Neural progenitor cell (in vitro differentiated cells): Measurements from ENCODE around the gene CUL7. TPM values are rescaled to one million over a fixed set of nuclear protein-coding genes. Genes with fewer than 3 reads are reported as not detected.

Experiments used
- DNase-seq: peaks from one replicate; pipeline ENCODE4 v3.0.0-alpha.2; 2016; ENCODE audit warnings: low spot score
- H2AFZ ChIP-seq: fragments of 200-600 bp; sonication (generic); replicated peaks from 2 replicates; pipeline ENCODE4 v1.6.1; 2016; ENCODE audit warnings: antibody characterized with exemption
- H3F3A ChIP-seq: fragments of 200-600 bp; sonication (generic); 2 replicates; pipeline ENCODE4 v1.6.1; 2016; ENCODE audit warnings: antibody characterized with exemption, low read depth
- H3K27ac ChIP-seq: fragments of 200-600 bp; sonication (generic); 2 replicates; pipeline ENCODE4 v1.5.1; 2016; ENCODE audit warnings: mild to moderate bottlenecking
- H3K27me3 ChIP-seq: fragments of 200-600 bp; sonication (generic); 2 replicates; pipeline ENCODE4 v1.6.1; 2016; ENCODE audit warnings: mild to moderate bottlenecking, moderate library complexity
- H3K36me3 ChIP-seq: fragments of 200-600 bp; sonication (generic); 2 replicates; pipeline ENCODE4 v1.5.1; 2016
- H3K4me1 ChIP-seq: fragments of 200-600 bp; sonication (generic); 2 replicates; pipeline ENCODE4 v1.6.1; 2016; ENCODE audit warnings: mixed run types
- H3K4me2 ChIP-seq: fragments of 200-600 bp; sonication (generic); 2 replicates; pipeline ENCODE4 v1.6.1; 2016
- H3K4me3 ChIP-seq: fragments of 200-600 bp; sonication (generic); 2 replicates; pipeline ENCODE4 v1.5.1; 2016
- H3K79me2 ChIP-seq: fragments of 200-600 bp; sonication (generic); 2 replicates; pipeline ENCODE4 v1.6.1; 2016; ENCODE audit warnings: low read depth
- H3K9ac ChIP-seq: fragments of 200-600 bp; sonication (generic); 2 replicates; pipeline ENCODE4 v1.6.1; 2016
- H3K9me3 ChIP-seq: fragments of 200-600 bp; sonication (generic); 2 replicates; pipeline ENCODE4 v1.5.1; 2016; ENCODE audit warnings: low read depth
- H4K20me1 ChIP-seq: fragments of 200-600 bp; sonication (generic); 2 replicates; pipeline ENCODE4 v1.6.1; 2016; ENCODE audit warnings: low read depth
- H3K27ac Mint-ChIP-seq: 3 replicates; pipeline ENCODE4 v1.8.0; 2021; ENCODE audit warnings: mixed read lengths
- H3K27me3 Mint-ChIP-seq: 2 replicates; pipeline ENCODE4 v1.8.0; 2022; ENCODE audit warnings: low read depth, mild to moderate bottlenecking, inconsistent platforms, moderate library complexity, mixed read lengths; ENCODE audit not compliant: insufficient read depth
- H3K36me3 Mint-ChIP-seq: 3 replicates; pipeline ENCODE4 v1.8.0; 2021; ENCODE audit warnings: mixed read lengths
- H3K4me1 Mint-ChIP-seq: 3 replicates; pipeline ENCODE4 v1.8.0; 2021; ENCODE audit warnings: mixed read lengths
- H3K4me3 Mint-ChIP-seq: 3 replicates; pipeline ENCODE4 v1.8.0; 2021; ENCODE audit warnings: mild to moderate bottlenecking, moderate library complexity, mixed read lengths
- H3K9me3 Mint-ChIP-seq: 3 replicates; pipeline ENCODE4 v1.8.0; 2020; ENCODE audit warnings: mixed read lengths
- CTCF ChIP-seq: fragments of 200-600 bp; sonication (generic); IDR thresholded peaks from 2 replicates; pipeline ENCODE4 v1.5.1; 2017; ENCODE audit warnings: antibody characterized with exemption, mild to moderate bottlenecking
- EZH2 ChIP-seq: fragments of 200-600 bp; sonication (generic); IDR thresholded peaks from 2 replicates; pipeline ENCODE4 v1.6.1; 2017; ENCODE audit warnings: antibody characterized with exemption, mild to moderate bottlenecking, moderate library complexity
- EZH2phosphoT487 ChIP-seq: fragments of 200-600 bp; sonication (generic); IDR thresholded peaks from 2 replicates; pipeline ENCODE4 v1.6.1; 2017; ENCODE audit warnings: antibody characterized with exemption
- total RNA-seq: library from RNA; depleted of rRNA; stranded (reverse); fragments of >200 nt; gene quantifications from 2 replicates; pipeline ENCODE4 v1.2.3, GENCODE V29; 2015; ENCODE audit warnings: low replicate concordance

The CUL7 gene
- total RNA-seq, 1 donor from 2014 or later = 23.1 TPM

GRCh38 chr6:43059168-43060033 lies 5.8 kb upstream of the CUL7 start, which contains the start of the genes KLC4 and MRPL2:
TSS of gene KLC4 (plus strand) at chr6:43059631. CDS start at chr6:43061336, 1,705 bp downstream.
TSS of gene MRPL2 (minus strand) at chr6:43059434. CDS start at chr6:43059381, 53 bp downstream.
- H3K4me3 Mint-ChIP-seq = peak within 1 kb of the TSS; percentile 97
- H3F3A ChIP-seq = peaks cover 14% of the 10 kb centered on the region
- peak within 1 kb of the TSS; percentile 88 for H3K9ac ChIP-seq
- no peaks in the 10 kb centered on the region for H3K9me3 Mint-ChIP-seq
- H3K9me3 ChIP-seq = no peaks in the 10 kb centered on the region
- peak; percentile 99 for DNase-seq
- peak within 1 kb of the TSS; percentile 95 for H2AFZ ChIP-seq
- H3K79me2 ChIP-seq = peaks cover 27% of the 10 kb centered on the region
- H3K4me2 ChIP-seq = peak within 1 kb of the TSS; percentile 100
- no peak within 1 kb of the TSS for H3K27ac ChIP-seq
- H3K4me1 Mint-ChIP-seq = peaks cover 29% of the 10 kb centered on the region
- no peaks in the 10 kb centered on the region for H3K36me3 ChIP-seq
- H3K36me3 Mint-ChIP-seq = peaks cover 9% of the 10 kb centered on the region
- TF ChIP-seq EZH2 (no peak), EZH2phosphoT487 (no peak), CTCF (no peak)
- H3K27me3 Mint-ChIP-seq = peaks cover 2% of the 10 kb centered on the region
- H3K4me3 ChIP-seq = peak within 1 kb of the TSS; percentile 98
- peak within 1 kb of the TSS; percentile 100 for H3K27ac Mint-ChIP-seq
- H3K4me1 ChIP-seq = peaks cover 15% of the 10 kb centered on the region
- H3K27me3 ChIP-seq = no peaks in the 10 kb centered on the region
- H4K20me1 ChIP-seq = no peaks in the 10 kb centered on the region

GRCh38 chr6:43058531-43058930 lies 4.9 kb upstream of the CUL7 start:
- H2AFZ ChIP-seq = no peak overlapping the region
- H3K27ac Mint-ChIP-seq = no peak overlapping the region
- no peak for DNase-seq
- no peaks in the 10 kb centered on the region for H3K9me3 ChIP-seq
- H3K4me3 ChIP-seq = peak overlapping the region; percentile 98
- H3K4me1 ChIP-seq = peaks cover 15% of the 10 kb centered on the region
- H3K4me3 Mint-ChIP-seq = peak overlapping the region; percentile 97
- H4K20me1 ChIP-seq = no peaks in the 10 kb centered on the region
- H3K4me1 Mint-ChIP-seq = peaks cover 35% of the 10 kb centered on the region
- peaks cover 2% of the 10 kb centered on the region for H3K27me3 Mint-ChIP-seq
- peak overlapping the region; percentile 100 for H3K4me2 ChIP-seq
- H3K9me3 Mint-ChIP-seq = no peaks in the 10 kb centered on the region
- peaks cover 21% of the 10 kb centered on the region for H3F3A ChIP-seq
- peaks cover 27% of the 10 kb centered on the region for H3K79me2 ChIP-seq
- H3K36me3 ChIP-seq = no peaks in the 10 kb centered on the region
- peaks cover 9% of the 10 kb centered on the region for H3K36me3 Mint-ChIP-seq
- H3K27ac ChIP-seq = no peak overlapping the region
- no peak for TF ChIP-seq EZH2
- no peak for TF ChIP-seq EZH2phosphoT487
- no peak for TF ChIP-seq CTCF
- peak overlapping the region; percentile 88 for H3K9ac ChIP-seq
- H3K27me3 ChIP-seq = no peaks in the 10 kb centered on the region

GRCh38 chr6:43055966-43056365 lies 2.3 kb upstream of the CUL7 start:
- peaks cover 6% of the 10 kb centered on the region for H3K27me3 Mint-ChIP-seq
- H3K4me3 ChIP-seq = no peak overlapping the region
- H3K9me3 ChIP-seq = no peaks in the 10 kb centered on the region
- no peaks in the 10 kb centered on the region for H3K36me3 ChIP-seq
- no peaks in the 10 kb centered on the region for H3K9me3 Mint-ChIP-seq
- H3K4me3 Mint-ChIP-seq = peak overlapping the region; percentile 60
- no peak overlapping the region for H3K4me2 ChIP-seq
- H3K27ac ChIP-seq = no peak overlapping the region
- no peak overlapping the region for H3K27ac Mint-ChIP-seq
- H2AFZ ChIP-seq = no peak overlapping the region
- peaks cover 21% of the 10 kb centered on the region for H3F3A ChIP-seq
- DNase-seq = no peak
- H4K20me1 ChIP-seq = no peaks in the 10 kb centered on the region
- H3K36me3 Mint-ChIP-seq = peaks cover 13% of the 10 kb centered on the region
- no peak overlapping the region for H3K9ac ChIP-seq
- no peak for TF ChIP-seq EZH2
- TF ChIP-seq EZH2phosphoT487 = no peak
- TF ChIP-seq CTCF = no peak
- peaks cover 49% of the 10 kb centered on the region for H3K4me1 Mint-ChIP-seq
- peaks cover 44% of the 10 kb centered on the region for H3K79me2 ChIP-seq
- H3K4me1 ChIP-seq = peaks cover 15% of the 10 kb centered on the region
- no peaks in the 10 kb centered on the region for H3K27me3 ChIP-seq
